HL-60/S4 (cell line): Measurements from ENCODE around the gene DLX6.

Source experiments
- in situ Hi-C: fragments of 300-500 bp; cut with MboI; formaldehyde crosslinking; loops from 2 replicates; pipeline ENCODE4 v1.14.3; 2022; ENCODE audit warnings: low sequenced_read_pairs

DLX6 gene

GRCh38 chr7:96995406-96996110 lies 9.8 kb upstream of the DLX6 start:
- in situ Hi-C loops = no loop called here

- in situ Hi-C loops = no loop called here
Observed at GRCh38 chr7:96996111-96996957, 9.0 kb upstream of the DLX6 start.

- in situ Hi-C loops = no loop called here
Observed at GRCh38 chr7:96996958-96997511, 8.3 kb upstream of the DLX6 start.

- in situ Hi-C loops = no loop called here
Observed at GRCh38 chr7:96997512-96998032, 7.8 kb upstream of the DLX6 start.

- in situ Hi-C loops = no loop called here
Observed at GRCh38 chr7:96998333-96998732, 7.0 kb upstream of the DLX6 start.

- in situ Hi-C loops = no loop called here
Observed at GRCh38 chr7:96998744-96999143, 6.6 kb upstream of the DLX6 start.

- in situ Hi-C loops = no loop called here
Observed at GRCh38 chr7:97001221-97001620, 4.1 kb upstream of the DLX6 start.

- in situ Hi-C loops = no loop called here
Observed at GRCh38 chr7:97001656-97002554, 3.4 kb upstream of the DLX6 start.

GRCh38 chr7:97002555-97003261 lies 2.6 kb upstream of the DLX6 start:
- in situ Hi-C loops = no loop called here

- in situ Hi-C loops = no loop called here
Observed at GRCh38 chr7:97003262-97004246, 1.8 kb upstream of the DLX6 start.

- in situ Hi-C loops = no loop called here
Observed at GRCh38 chr7:97004247-97005182, 838 bp upstream of the DLX6 start.

- in situ Hi-C loops = no loop called here
Observed at GRCh38 chr7:97006055-97006815, 882 bp downstream of the DLX6 start.

GRCh38 chr7:97006816-97007582 lies 1.6 kb downstream of the DLX6 start:
- in situ Hi-C loops = no loop called here

GRCh38 chr7:97007583-97007861 lies 2.2 kb downstream of the DLX6 start:
- in situ Hi-C loops = no loop called here

GRCh38 chr7:97008275-97008917 lies 3.0 kb downstream of the DLX6 start:
- in situ Hi-C loops = no loop called here
